HG03097 (cell line): ENCODE data around the gene BCL2L11.

Source experiments
- ATAC-seq: cut with Tn5 transposase; IDR thresholded peaks from one replicate; pipeline ENCODE4 v1.9.1; 2021; ENCODE audit not compliant: unreplicated experiment, low FRiP score

BCL2L11 gene

GRCh38 chr2:111167076-111167862 is 46.6 kb downstream of the BCL2L11 start:
- no peak for ATAC-seq

- ATAC-seq: no peak
Measured at GRCh38 chr2:111167863-111168162, 47.1 kb downstream of the BCL2L11 start.

DNA sequence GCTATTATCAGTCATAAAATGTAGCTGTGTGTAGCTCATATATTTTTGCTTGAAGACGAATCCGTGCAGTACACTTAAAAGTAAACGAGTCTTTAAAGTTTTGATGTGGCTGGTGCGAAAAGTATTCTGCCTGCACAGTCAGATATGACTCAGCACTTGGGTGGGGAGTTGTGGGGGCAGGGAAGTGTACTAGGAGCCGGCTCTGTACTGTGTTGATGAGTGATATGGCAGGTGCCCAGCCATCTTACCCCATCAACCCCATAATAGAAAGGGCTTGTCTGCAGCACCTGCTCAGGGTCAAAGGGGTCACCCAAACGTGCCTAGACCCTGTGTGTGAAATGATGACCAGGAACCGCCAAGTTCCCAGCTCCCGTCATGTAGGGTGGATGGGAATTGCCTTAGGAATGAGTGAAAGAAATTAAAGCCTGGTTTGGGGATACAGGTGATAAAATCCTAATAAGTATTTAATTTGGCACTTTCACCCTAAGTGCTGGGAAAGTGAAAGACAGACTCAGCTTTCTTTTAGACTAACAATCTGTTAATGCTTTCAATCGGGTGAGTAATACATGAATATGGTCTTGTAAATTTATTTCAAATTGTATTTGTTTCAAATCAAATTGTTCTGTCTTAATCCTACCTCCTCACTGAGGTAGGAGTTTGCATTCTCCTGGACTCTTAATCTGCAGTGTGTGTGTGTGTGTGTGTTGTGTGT is 48.0 kb downstream of the BCL2L11 start:
- no peak for ATAC-seq

GRCh38 chr2:111169268-111169667 is 48.6 kb downstream of the BCL2L11 start:
- ATAC-seq: no peak

DNA sequence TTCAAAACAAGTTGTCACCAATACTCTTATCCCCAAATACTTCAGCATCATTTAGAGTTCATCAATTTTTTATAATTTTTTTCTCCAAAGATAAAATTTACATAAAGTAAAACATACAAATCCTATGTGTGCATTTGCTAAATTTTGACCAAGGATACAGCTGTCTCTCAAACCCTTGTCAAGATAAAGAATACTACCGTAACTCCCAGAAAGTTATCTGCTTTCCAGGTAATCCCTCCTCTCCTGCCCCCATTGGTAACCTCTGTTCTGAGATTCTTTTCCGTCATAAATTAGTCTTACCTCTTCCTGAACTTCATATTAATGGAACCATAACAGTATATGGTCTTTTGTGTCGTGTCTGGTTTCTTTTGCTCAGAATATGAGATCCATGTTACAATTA is 49.2 kb downstream of the BCL2L11 start:
- no peak for ATAC-seq

- ATAC-seq: no peak
Measured at GRCh38 chr2:111171337-111171930, 50.7 kb downstream of the BCL2L11 start.

DNA sequence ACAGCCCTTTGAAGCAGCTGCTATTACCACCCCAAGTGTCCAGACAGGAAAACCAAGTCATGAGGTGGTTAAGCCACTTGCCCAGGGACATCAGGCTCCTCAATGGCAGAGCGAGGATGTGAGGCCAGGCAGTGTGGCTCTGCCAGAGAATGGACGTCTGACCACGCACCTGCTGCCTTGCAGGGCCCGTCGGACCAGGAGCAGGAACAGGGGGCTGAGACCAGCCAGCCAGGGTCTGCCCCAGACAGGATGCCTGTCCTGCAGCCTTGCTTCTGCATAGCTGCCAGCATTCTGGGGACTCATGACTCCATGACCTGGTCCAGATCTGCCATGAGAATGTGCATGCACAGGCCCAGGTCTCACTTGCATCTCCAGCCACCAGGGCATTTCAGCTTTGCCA is 52.0 kb downstream of the BCL2L11 start:
- ATAC-seq: no peak

GRCh38 chr2:111173338-111173737 is 52.6 kb downstream of the BCL2L11 start:
- ATAC-seq: no peak

DNA sequence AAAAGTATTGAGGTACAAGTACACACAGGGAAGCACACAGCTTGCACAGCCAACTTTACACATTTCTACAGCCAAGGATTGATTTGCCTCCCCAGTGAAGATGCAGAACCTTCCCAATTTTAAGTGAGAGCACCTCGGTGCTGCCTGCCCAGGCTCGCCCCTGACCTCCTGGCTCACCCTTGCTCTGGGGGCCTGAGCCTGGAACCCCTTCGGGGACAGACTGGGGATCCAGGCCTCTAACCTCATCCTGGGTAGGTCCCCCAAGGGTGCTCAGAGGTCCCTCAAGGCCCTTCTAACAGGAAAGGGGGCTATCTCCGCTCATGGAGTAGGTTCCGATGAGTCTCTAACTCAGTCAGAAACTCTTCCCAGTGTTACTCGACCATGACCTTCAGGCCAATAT is 53.1 kb downstream of the BCL2L11 start:
- no peak for ATAC-seq

DNA sequence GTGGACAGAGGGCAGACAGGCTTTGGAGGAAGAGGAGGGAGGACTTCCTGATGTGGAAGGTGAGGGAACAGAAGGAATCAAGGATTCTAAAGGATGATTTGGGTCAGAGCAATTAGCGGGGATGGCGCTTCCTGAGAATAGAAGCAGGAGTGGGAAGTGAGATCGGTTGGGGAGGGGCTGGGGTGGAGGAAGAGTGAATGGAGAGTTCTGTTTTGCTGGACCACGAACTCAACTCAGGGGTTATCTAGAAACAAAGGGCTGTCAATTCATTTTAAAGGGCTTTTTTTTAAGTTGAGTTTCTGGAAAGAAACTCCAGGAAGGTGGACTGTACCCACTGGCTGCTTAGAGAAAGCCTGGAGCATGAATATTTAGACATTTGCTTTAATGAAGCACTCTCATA is 54.9 kb downstream of the BCL2L11 start:
- ATAC-seq: no peak

GRCh38 chr2:111176388-111176787 is 55.7 kb downstream of the BCL2L11 start:
- no peak for ATAC-seq

DNA sequence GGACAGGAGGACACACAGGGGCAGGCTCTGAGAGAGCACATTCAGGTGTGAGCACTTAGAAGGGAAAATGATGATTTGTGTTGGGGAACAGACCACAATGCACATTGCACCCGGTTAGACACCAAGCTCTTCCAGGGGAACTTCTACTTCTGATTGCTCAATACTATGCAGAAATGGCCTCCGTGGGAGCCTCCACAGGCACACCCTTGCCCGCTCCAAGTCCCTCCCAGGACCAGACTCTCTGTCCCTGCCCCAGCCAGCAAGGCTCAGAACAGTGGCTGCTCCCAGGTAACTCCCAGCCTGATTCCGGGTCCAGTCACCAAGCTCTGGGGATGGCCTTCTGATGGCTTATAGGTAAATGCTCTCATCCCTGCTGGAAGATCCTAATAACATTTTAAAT is 56.2 kb downstream of the BCL2L11 start:
- ATAC-seq: no peak

DNA sequence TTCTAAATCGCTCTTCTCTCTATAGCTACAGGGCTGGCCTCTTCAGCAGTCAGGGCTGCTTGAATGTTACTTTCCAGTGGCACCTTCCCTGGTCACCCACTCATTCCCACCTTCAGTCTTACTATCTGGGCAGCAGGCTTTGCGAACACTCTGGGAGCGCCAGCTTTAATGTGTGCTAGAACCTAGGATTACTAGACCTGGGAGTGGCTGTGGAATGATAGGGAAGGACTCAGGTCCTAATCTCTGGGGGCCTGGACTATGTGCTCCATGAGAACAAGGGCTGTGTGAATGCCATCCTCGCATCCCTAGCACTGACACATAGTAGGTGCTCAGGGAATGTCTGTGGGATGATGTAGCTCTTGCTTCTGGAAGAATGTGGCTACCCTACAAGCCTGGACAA is 57.6 kb downstream of the BCL2L11 start:
- ATAC-seq: no peak

- ATAC-seq: no peak
Measured at GRCh38 chr2:111178730-111179405, 58.2 kb downstream of the BCL2L11 start.

DNA sequence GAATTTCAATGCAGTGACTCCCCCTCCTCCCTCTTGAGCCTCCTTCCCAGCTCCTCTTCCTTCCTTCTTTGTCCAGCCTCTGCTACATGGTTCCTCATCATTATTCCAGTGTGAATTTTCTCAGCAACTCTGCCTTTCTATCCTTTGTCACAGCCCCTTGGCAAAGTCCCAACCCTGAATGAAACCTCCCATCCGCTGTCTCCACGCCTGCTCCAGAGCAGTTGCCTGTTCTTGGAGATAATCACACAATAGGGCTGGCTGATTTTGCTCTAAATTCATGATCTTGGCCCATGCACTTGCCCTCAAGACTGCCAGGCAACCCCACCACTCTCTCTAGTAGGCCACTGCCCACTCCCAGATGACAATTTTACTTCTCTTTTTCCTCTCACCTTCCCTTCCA is 61.4 kb downstream of the BCL2L11 start:
- no peak for ATAC-seq

DNA sequence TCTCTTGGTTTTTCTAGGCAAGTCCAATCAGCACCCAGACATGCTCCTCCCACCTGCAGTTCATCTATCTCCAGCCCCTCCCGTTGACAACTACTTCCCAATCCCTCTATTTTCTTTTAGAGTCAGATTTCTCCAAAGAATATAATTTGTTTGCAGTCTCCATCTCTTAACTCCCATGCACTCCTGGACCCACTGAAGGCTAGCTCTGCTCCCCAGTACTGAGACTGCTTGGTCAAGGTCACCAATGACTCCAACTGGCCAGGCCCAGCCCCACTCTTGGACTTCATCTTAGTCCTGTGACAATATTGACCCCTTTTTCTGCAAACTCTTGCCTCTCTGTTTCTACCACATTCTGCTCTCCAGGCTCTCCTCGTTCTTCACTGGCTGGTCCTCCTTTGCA is 62.0 kb downstream of the BCL2L11 start:
- ATAC-seq: no peak

DNA sequence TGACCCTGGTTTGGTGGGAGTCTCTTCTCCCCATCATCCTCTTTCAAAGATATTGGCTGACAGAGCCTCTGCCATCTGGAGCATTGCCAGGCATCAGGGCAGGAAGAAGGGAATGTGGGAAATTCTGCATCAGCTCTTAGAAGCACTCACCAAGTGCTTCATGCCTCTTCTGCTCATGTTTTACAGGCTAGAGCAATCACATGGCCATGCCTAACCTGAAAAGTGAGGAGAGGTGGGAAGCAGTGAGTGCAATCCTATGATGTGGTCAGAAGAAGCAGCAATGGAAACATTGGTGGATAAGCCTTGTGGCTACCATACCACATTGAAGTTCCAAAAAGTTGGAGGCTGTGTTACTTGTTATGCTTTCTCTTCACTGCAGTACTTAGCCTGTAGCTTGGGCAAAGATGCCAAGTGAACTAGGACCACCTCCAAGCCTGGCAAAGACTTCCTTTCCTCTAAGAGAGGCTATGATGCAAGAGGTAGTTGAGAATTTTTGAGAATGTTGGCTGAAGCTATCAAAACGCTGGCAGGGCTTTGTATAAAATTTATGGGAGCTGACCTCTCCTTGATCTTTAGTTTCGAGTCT is 64.1 kb downstream of the BCL2L11 start:
- ATAC-seq: no peak

DNA sequence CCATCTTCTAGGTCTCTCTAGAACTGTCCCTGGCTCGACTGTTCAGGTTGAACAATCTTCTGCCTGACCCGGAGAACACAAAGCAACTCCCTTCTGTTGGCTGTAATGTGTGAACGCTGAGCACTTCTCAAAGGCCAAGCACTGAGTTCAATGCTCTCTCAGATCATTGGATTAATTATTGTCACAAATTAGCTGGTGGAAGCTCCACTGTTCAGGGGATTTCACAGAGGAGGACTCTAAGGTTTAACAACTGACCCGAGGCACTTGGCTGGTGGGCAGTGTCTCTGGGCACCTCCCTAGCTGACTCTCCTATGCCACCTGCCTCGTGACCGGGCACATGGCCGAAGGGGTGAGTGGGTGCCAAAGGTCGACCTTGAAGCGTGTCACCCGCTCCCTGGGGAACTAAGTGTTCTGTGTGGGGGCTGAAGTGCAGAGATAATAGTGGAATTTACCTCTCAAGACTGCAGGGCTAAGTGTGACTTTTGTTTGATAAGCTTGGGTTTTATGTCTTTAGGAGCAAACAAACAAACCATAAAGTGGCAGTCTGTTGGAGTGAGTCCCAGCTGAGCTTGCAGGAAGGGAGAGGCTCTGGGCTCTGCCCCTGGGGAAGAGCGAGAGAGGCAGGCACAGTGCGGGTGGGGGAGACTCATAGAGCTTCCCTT is 64.8 kb downstream of the BCL2L11 start:
- no peak for ATAC-seq

- ATAC-seq: no peak
Measured at GRCh38 chr2:111186121-111186715, 65.5 kb downstream of the BCL2L11 start.

- no peak for ATAC-seq
Measured at GRCh38 chr2:111186933-111187332, 66.2 kb downstream of the BCL2L11 start.
